Psoas muscle (tissue), 8 donors: ENCODE results near the gene S100B. TPM values are rescaled to one million over a fixed set of nuclear protein-coding genes. Genes with fewer than 3 reads are reported as not detected.

Source experiments
- ATAC-seq, 4 donors: fragments of 200-7000 bp; cut with Tn5 transposase; one replicate each; pipeline ENCODE4 v1.9.1; 2020; ENCODE audit warnings: moderate library complexity in 3 of 4, mild to moderate bottlenecking in 2 of 4
- DNase-seq, 2 donors: peaks; one replicate each; pipeline ENCODE4 v3.0.0-alpha.2; 2020
- H3K27ac ChIP-seq: fragments of 200-600 bp; one replicate; pipeline ENCODE4 v1.8.0; 2022
- H3K27me3 ChIP-seq, 3 donors: fragments of 200-600 bp in 1 of 3; one replicate each; pipeline versions ENCODE4 v1.6.1 to v1.8.0; 2013 to 2022; ENCODE audit warnings: low read length in 2 of 3, mild to moderate bottlenecking in 2 of 3, moderate library complexity in 1 of 3; ENCODE audit not compliant: insufficient read depth in 3 of 3
- H3K36me3 ChIP-seq, 2 donors: fragments of 200-600 bp in 1 of 2; one replicate each; pipeline versions ENCODE4 v1.6.1 to v1.8.0; 2013 to 2022; ENCODE audit warnings: low read depth in 1 of 2, mild to moderate bottlenecking in 1 of 2, moderate library complexity in 1 of 2; ENCODE audit not compliant: insufficient read depth in 1 of 2
- H3K4me1 ChIP-seq: fragments of 200-600 bp; one replicate; pipeline ENCODE4 v1.8.0; 2022
- H3K4me3 ChIP-seq: fragments of 200-600 bp; one replicate; pipeline ENCODE4 v1.8.0; 2022; ENCODE audit warnings: mild to moderate bottlenecking
- H3K9me3 ChIP-seq: fragments of 200-600 bp; one replicate; pipeline ENCODE4 v1.8.0; 2022
- CTCF ChIP-seq: fragments of 200-600 bp; IDR thresholded peaks from one replicate; pipeline ENCODE4 v1.8.0; 2022; ENCODE audit warnings: antibody characterized with exemption
- WGBS, 3 donors: extraction: QIAGEN DNeasy Blood & Tissue Kit; methylation state at CpG; one replicate each; pipeline versions ENCODE4 v1.1.6 to v1.1.7; 2013; 5-methylcytosine and 5-hydroxymethylcytosine counted together
- intact Hi-C, 2 donors: fragments of 100-400 bp; cut with DNase I; formaldehyde crosslinking; loops; one replicate each; pipeline versions ENCODE4 v1.11.0 to v1.14.2; 2022
- polyA plus RNA-seq, 3 donors: library from polyadenylated mRNA; stranded (reverse); fragments of 200-250 nt; gene quantifications; one replicate each; pipeline ENCODE4 v1.2.3, GENCODE V29; 2013
- total RNA-seq, 4 donors: library from RNA; stranded (reverse); fragmentation: NEBNext Ultra II Directional in 2 of 4; extraction: Animal tissue kit (Norgen Biotek cat#: 25700) in 2 of 4; gene quantifications; one replicate each; pipeline versions ENCODE4 v1.2.1 to v1.2.4, GENCODE V29; 2021 to 2023
- donor health status: healthy with polysubstance abuse.
- donor health status: DM: no; HTN: no; CAD: no; lungs with moderate emphysema.
- donor health status: Bipolar disorder and iron deficiency.
- donor health status: healthy.
- donor health status: DM: yes; HTN: yes; CAD: no.
- donor health status: DM: no; HTN: no; CAD: no.
- donor health status: DM: no; HTN: no; CAD: no.
- donor health status: DM: yes; HTN: yes; CAD: no.

S100B gene
- total and polyA plus RNA-seq, 7 donors: 0.52 to 2.0 (median 1.1) TPM

GRCh38 chr21:46557469-46557868 is 47.4 kb downstream of the S100B start:
- TF ChIP-seq CTCF: no peak
- Histone ChIP-seq H3K4me1 (no peaks in the 10 kb centered on the region), H3K27me3 (no peaks in the 10 kb centered on the region), H3K9me3 (no peaks in the 10 kb centered on the region), H3K36me3 (peaks cover 2 to 100% of the 10 kb centered on the region in 2 donors), H3K27ac (no peak overlapping the region), H3K4me3 (no peak overlapping the region)
- 90 to 91% (median 90%) methylated on average over 14 of the region's 14 CpGs for WGBS, 3 donors
- intact Hi-C loops: no loop called here
- ATAC-seq: no peak
- DNase-seq: no peak

GRCh38 chr21:46556802-46557201 is 48.1 kb downstream of the S100B start:
- no peak for ATAC-seq
- no peak for TF ChIP-seq CTCF
- Histone ChIP-seq H3K36me3 (peaks cover 2 to 100% of the 10 kb centered on the region in 2 donors), H3K27ac (no peak overlapping the region), H3K9me3 (no peaks in the 10 kb centered on the region), H3K4me1 (no peaks in the 10 kb centered on the region), H3K4me3 (no peak overlapping the region), H3K27me3 (no peaks in the 10 kb centered on the region)
- intact Hi-C loops: no loop called here
- 93 to 96% (median 96%) methylated on average over 13 of the region's 13 CpGs for WGBS, 3 donors
- no peak for DNase-seq

GRCh38 chr21:46555678-46556077 is 49.2 kb downstream of the S100B start:
- no peak overlapping the region for H3K4me3 ChIP-seq
- intact Hi-C loops: no loop called here
- no peaks in the 10 kb centered on the region for H3K9me3 ChIP-seq
- H3K27me3 ChIP-seq: no peaks in the 10 kb centered on the region
- H3K27ac ChIP-seq: no peak overlapping the region
- DNase-seq (no peak), ATAC-seq (no peak)
- H3K4me1 ChIP-seq: no peaks in the 10 kb centered on the region
- no peak for TF ChIP-seq CTCF
- H3K36me3 ChIP-seq: peaks cover 2 to 100% of the 10 kb centered on the region in 2 donors
- 92 to 94% (median 93%) methylated on average over 16 of the region's 16 CpGs for WGBS, 3 donors

GRCh38 chr21:46555225-46555617 is 49.7 kb downstream of the S100B start:
- DNase-seq (no peak), ATAC-seq (no peak)
- Histone ChIP-seq H3K9me3 (no peaks in the 10 kb centered on the region), H3K4me3 (no peak overlapping the region), H3K4me1 (no peaks in the 10 kb centered on the region), H3K27me3 (no peaks in the 10 kb centered on the region), H3K36me3 (peaks cover 2 to 100% of the 10 kb centered on the region in 2 donors), H3K27ac (no peak overlapping the region)
- intact Hi-C loops: no loop called here
- TF ChIP-seq CTCF: no peak
- 64 to 80% (median 65%) methylated on average over 9 of the region's 9 CpGs for WGBS, 3 donors
